Activated gamma-delta T cell (primary cell): ENCODE measurements around the gene GLIS1.

Source experiments
- DNase-seq: peaks from one replicate; lab custom pipeline; 2025; lab: John Stamatoyannopoulos, UW

Gene GLIS1

DNA sequence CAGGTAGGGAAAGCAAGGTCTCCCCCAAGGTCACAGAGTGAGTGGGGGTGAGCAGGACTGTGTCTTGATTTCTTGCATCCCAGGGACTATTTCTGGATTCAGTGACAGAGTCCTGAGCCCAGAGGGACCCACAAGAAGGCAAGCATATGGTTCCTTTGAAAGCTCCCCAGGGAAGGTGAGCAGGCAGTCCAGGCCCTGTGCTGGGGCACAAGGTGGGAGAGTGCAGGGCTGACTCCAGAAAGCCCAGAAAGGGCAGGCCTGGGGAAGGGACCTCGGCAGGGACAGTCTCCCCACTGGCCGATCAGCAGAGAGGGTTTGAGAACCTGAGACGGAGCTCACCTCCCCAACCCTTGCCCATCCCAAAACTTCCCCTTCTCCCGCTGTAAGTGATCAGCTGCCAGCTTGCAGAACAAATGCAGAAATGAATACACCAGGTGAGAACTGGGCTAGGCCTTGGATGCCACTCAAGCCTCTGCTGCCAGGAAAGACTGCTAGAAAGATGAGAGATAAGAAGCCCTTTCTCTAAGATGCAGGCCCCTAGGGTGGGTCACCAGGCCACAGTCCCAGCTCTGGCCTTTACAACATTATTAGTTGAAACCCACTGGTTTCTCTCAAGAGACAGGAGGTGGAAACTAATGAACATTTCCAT is 121.0 kb downstream of the GLIS1 start:
- no peak for DNase-seq

GRCh38 chr1:53617382-53617781 is 121.6 kb downstream of the GLIS1 start:
- DNase-seq = no peak

- DNase-seq = no peak
Observed at GRCh38 chr1:53616927-53617326, 122.0 kb downstream of the GLIS1 start.

- DNase-seq = no peak
Observed at GRCh38 chr1:53616511-53616910, 122.5 kb downstream of the GLIS1 start.

DNA sequence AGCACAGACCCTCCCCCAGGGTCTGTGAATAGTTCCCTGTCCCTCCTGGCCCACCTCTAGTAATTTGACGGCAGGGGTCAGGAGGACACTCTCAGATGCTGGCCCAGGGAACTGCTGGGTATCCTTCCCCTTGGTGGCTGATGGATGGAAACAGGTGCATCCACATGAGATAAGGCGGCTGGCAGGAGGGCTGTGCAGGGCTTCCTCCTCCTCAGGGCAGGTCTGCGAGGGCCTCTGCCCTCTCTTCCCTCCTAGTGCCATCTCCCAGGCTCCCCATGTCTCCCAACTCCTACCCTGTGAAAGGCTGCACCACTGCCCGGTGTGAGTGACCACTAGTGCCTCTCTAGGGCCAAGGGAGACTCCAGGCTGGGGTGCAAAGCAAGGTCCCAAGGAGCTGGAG is 123.9 kb downstream of the GLIS1 start:
- DNase-seq = no peak

GRCh38 chr1:53614231-53615021 is 124.5 kb downstream of the GLIS1 start:
- no peak for DNase-seq

GRCh38 chr1:53608676-53609075 is 130.3 kb downstream of the GLIS1 start:
- no peak for DNase-seq

GRCh38 chr1:53608071-53608470 is 130.9 kb downstream of the GLIS1 start:
- DNase-seq = no peak

DNA sequence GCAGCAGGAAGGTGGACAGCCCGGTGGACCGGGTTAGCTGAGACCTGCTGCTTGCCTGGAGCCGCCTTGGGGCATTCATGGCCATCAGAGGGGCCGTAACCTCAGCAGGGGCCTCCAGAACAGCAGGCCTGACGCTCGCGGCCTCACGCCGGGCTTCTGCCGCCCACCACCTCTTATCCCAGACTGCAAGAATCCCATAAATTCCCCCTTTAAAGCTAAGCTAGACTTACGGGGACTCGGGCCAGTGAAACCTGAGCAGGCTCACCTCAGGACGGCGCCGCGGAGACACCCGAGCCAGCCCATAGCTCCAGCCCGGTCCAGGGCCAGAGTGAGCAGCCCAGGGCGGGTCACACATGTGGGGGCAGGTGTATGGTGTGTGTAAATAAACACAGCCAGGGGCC is 132.3 kb downstream of the GLIS1 start:
- DNase-seq = no peak

GRCh38 chr1:53606197-53606596 is 132.8 kb downstream of the GLIS1 start:
- DNase-seq = no peak

- DNase-seq = no peak
Observed at GRCh38 chr1:53605181-53605580, 133.8 kb downstream of the GLIS1 start.

DNA sequence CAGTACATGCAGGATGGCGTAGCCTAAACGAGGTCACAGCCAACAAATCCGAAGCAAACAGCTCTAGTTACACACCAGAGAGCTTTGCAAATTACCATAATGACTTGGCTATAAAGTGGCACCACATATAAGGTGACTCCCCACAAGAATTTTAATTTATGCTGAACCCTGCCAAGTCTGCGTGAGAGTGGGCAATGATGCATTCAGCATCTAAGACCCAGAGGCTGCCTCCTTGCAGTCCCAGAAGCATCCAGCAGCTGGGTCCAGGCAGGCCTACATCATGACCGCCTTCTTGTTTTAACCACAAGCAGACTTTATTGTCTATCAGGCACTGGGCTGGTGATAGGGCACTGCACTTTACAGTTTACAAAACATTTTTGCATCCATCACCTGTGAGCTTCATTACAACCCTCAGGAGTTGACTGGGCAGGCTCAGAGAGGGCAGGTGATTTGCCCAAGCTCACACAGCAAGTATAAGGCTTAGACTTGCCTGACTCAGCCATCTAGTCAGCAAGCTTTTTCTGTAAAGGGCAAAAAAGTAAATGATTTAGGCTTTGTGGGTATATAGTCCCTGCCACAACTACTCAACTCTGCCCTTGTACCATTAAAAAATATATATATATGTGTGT is 134.6 kb downstream of the GLIS1 start:
- DNase-seq = no peak

DNA sequence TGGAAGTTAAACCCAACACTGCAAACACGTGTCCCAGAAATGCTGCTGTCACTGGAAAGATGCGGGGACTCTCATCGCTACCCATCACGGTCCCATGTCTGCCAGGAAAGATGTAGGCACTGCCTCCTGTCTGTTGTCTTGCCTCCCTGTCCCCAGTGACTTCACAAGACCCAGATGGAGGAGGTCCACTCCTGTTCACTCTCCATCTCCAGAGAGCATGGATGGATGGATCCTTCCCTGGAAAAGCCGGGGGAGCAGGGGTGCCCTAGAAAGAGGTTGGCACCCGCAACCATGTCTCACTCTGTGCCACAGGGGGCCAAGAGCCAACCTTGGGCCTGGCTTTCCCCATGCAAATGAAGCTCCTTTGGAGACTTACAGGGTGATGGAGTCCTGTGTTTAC is 135.5 kb downstream of the GLIS1 start:
- no peak for DNase-seq

DNA sequence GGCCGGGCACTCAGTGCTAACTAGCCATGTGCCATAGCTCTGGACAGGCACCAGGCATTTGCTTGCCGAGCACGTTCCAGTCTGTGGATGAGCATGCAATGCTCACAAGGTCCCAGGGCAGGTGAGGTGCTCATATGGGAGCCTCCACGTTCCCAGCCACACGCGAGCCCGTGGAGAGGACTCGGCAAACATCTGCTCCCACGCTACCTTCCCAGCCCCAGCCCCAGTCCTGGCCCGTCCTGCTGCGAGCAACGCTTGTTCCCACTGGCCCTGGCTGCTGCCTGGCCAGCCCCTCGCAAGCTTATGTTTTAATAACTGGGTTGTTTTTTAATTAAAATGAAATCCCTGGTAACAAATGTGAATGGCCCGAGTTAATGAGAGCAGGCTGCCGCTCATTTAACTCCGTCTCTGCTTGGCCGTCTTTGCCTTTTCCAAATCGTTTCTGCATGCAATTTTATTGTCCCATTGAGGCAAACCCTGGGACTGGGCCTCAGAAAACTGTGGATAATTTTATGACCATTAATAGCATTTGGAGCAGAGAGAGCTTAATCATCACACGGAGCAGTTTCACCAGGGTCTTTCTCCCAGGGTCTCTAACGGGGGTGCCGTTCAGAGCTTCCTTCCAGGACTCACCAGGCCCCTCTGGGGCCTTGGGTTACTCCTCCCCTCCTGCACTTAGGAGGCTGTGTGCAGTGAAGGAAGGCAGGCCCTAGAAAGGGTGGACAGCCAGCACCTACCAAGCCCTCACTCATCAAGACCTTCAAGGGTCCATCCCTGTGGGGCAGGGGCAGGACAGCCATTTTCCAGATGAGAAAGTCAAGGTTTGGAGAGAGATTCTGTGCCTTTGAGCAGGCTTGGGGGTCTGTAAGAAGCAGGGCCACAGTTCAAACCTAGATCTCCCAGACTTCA is 136.8 kb downstream of the GLIS1 start:
- DNase-seq = no peak

- no peak for DNase-seq
Observed at GRCh38 chr1:53601031-53601745, 137.8 kb downstream of the GLIS1 start.

GRCh38 chr1:53600561-53600960 is 138.4 kb downstream of the GLIS1 start:
- peak; percentile 34 for DNase-seq

GRCh38 chr1:53600001-53600400 is 139.0 kb downstream of the GLIS1 start:
- DNase-seq = no peak

DNA sequence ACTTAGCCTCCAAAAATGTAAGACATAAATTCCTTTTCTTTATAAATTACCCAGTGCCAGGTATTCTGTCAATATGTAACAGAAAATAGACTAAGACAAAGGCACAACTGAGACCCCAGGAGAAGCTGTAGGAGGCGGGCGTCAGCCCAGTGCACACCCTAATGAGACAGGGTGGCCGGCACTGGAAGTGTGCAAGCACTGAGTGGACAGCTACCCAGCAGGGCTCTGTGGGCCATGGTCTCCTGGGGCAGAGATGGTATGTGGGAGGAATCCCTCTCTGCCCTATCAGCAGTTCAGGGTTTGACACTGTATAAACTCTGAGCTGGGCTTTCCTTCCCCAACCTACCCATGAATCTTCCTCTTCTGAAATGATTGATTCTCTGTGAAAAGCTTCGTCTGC is 139.5 kb downstream of the GLIS1 start:
- DNase-seq = no peak

DNA sequence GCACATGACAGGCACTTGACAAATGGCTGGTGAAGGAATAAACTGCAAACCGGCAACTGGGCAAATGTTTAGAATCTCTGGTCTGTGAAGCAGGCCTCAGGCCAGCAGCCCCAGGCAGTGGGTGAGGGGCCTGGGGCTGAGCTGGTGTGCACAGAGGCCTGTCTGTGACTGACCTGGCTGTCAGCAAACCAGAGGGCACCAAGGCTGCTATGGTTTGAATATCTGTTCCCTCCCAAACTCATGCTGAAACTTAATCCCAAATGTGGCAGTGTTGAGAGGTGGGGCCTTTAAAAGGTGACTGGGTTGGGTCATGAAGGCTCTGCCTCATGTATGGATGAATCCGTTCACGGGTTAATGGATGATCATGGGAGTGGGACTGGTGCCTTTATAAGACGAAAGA is 140.0 kb downstream of the GLIS1 start:
- no peak for DNase-seq

DNA sequence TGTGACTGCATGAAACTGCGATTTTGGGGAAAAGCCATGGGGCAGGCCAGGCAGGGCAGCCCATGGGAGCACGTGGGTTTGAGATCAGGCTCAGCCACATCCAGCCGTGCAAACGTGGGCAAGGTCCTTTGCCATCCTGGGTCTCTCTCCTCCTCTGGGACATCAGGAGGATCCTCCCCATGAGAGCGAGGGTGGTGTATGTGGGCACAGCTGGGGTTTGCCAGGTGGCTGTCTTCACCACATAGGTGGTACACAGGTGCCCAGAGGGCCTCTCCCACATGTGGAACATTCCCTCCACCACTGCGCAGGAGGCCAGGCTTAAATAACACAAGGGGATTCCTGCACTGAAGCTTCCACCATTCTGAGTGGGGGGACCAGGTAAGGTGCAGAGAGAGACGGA is 143.1 kb downstream of the GLIS1 start:
- no peak for DNase-seq

DNA sequence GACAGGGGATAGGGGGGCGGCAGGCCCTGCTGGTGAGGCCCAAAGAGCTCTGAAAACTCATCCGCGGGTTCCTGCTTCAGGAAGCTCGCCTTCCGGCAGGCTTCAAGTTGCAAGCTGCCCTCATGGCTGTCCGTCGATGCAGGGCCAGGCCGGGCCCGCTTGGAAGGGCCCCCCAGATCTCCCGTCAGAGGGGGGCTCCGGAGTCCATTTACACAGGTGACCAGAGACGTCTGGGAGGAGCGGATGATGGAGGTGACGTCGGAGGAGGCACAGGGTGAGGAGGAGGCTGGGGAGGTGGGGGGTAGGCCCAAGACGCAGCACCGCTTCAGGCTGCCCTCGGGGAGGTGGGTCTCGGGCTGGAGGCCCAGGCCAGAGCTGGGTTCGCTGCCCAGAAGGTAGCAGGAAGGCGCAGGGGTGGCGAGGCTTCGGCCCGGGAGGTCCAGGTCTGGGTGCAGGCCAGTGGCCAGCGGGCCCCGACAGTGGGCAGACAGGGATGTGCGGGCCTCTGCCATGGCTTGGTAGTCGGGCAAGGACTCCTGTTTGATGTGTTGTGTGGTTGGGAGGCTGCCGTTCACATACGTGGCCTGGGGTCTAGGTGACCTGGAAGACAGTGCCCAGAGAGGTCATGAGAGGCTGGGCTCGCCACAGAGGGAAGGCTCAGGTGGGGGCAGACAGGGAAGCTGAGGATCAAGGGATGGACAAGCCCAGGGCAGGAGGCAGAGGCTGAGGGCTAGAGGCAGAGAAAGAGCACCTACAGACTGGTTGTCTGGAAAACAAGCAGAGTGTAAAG is 144.4 kb downstream of the GLIS1 start:
- DNase-seq = no peak
